Activated CD4-positive, alpha-beta T cell treated with anti-CD3 and anti-CD28 coated beads, Interleukin-2, amount 10 ng/mL, durations not matched to agents 24 days and 14 days (primary cell): ENCODE results near the gene ZC3H10. TPM values are rescaled to one million over a fixed set of nuclear protein-coding genes. Genes with fewer than 3 reads are reported as not detected.
A peak's percentile ranks its signal among the peaks of the same experiment; 100 is the strongest.

Source experiments
- DNase-seq: peaks from one replicate; pipeline ENCODE4 v3.0.0; 2022
- H3K27ac Mint-ChIP-seq: one replicate; pipeline ENCODE4 v1.8.0; 2022; ENCODE audit warnings: mild to moderate bottlenecking, mixed read lengths
- H3K27me3 Mint-ChIP-seq: one replicate; pipeline ENCODE4 v1.8.0; 2022; ENCODE audit warnings: mixed read lengths
- H3K36me3 Mint-ChIP-seq: one replicate; pipeline ENCODE4 v1.8.0; 2022; ENCODE audit warnings: low read depth, mild to moderate bottlenecking, mixed read lengths
- H3K4me1 Mint-ChIP-seq: one replicate; pipeline ENCODE4 v1.8.0; 2021; ENCODE audit warnings: mixed read lengths
- H3K4me3 Mint-ChIP-seq: one replicate; pipeline ENCODE4 v1.8.0; 2022; ENCODE audit warnings: mild to moderate bottlenecking, moderate library complexity, mixed read lengths
- H3K9me3 Mint-ChIP-seq: one replicate; pipeline ENCODE4 v1.8.0; 2021; ENCODE audit warnings: mixed read lengths
- intact Hi-C: fragments of 100-400 bp; cut with micrococcal nuclease; formaldehyde crosslinking; loops from one replicate; pipeline ENCODE4 v1.15.1; 2023
- total RNA-seq: library from RNA; stranded (reverse); gene quantifications from 2 replicates; pipeline ENCODE4 v1.2.3, GENCODE V29; 2022

Gene ZC3H10
- total RNA-seq, 1 donor from 2014 or later, result 11.2 TPM

DNA sequence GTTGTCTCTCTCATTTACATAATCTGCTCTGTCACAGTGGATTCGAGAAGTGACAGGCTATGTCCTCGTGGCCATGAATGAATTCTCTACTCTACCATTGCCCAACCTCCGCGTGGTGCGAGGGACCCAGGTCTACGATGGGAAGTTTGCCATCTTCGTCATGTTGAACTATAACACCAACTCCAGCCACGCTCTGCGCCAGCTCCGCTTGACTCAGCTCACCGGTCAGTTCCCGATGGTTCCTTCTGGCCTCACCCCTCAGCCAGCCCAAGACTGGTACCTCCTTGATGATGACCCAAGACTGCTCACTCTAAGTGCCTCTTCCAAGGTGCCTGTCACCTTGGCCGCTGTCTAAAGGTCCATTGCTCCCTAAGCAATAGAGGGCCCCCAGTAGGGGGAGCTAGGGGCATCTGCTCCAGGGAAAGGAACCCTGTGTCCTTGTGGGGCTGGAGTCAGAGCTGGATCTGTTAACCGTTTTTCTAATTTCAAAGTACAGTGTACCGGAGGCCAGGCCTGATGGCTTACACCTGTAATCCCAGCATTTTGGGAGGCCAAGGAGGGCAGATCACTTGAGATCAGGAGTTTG lies 33.0 kb upstream of the ZC3H10 start:
- no peak overlapping the region for H3K4me3 Mint-ChIP-seq

DNA sequence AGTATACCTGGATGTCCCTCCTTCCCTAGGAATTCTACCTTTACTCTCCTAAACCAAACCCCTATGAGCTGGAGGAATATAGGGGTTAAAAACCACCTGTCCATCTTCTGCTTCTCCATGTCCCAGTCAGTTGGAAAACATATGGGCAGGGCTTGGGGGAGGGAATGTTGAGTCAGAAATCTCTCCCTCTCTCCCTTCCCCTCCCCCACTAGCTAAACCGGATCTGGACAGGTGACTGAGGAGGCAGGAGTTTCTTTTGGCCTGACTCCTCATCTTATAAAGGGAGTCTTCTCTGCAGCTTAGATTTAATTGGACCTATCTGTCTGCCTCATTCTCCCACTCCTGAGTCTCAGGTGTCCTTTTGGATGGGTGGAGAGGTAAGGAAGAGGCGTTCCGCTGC lies 32.0 kb upstream of the ZC3H10 start:
- intact Hi-C loops, result no loop called here
- Mint-ChIP-seq H3K36me3 (no peaks in the 10 kb centered on the region), H3K4me1 (peaks cover 7% of the 10 kb centered on the region), H3K27me3 (peaks cover 20% of the 10 kb centered on the region), H3K27ac (peak overlapping the region; percentile 19), H3K9me3 (no peaks in the 10 kb centered on the region), H3K4me3 (no peak overlapping the region)
- DNase-seq, result no peak

More for the DNA sequence above, 33.0 kb upstream of the ZC3H10 start:
- DNase-seq, result peak; percentile 82
- intact Hi-C loops, result loop anchor here (5.0 kb wide), 1 partner anchor 38 kb away; no protein-coding TSS in a partner anchor
- Mint-ChIP-seq H3K27ac (no peak overlapping the region), H3K27me3 (peaks cover 24% of the 10 kb centered on the region), H3K4me1 (peaks cover 9% of the 10 kb centered on the region), H3K36me3 (no peaks in the 10 kb centered on the region), H3K9me3 (no peaks in the 10 kb centered on the region)

DNA sequence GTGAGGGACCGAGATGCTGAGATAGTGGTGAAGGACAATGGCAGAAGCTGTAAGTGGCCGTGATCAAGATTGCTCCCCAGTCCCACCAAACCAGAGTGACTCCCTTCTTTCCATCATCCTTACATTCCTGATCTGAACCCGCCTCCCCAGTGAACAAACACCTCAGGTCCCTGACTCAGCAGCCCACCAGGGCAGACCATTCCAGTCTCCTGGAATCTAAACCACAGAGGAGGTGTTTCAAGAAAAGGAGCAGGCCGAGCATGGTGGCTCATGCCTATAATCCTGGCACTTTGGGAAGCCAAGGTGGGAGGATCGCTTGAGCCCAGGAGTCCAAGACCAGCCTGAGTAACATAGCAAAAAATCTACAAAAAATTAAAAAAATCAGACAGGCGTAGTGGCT lies 31.5 kb upstream of the ZC3H10 start:
- H3K4me1 Mint-ChIP-seq, result peaks cover 7% of the 10 kb centered on the region
- intact Hi-C loops, result no loop called here

DNA sequence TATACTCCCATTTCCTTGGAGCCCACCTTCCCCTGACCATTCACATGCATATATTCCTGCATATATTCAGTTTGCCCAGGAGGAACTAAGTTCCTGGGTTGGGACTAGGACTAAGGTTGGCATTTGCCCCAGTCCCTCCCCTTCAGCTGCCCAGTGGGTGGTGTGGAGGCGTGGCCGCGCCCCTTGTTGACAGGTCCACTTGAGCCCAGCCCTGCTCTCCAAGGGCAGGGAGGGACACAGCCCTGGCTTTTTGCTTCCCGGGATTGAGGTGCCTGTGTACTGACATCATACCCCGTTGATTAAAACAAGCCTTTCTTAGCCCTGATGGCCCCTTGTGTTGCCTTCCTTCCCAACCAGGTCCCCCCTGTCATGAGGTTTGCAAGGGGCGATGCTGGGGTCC lies 30.8 kb upstream of the ZC3H10 start:
- H3K4me3 Mint-ChIP-seq, result no peak overlapping the region
- intact Hi-C loops, result no loop called here
- peaks cover 15% of the 10 kb centered on the region for H3K27me3 Mint-ChIP-seq
- no peak overlapping the region for H3K27ac Mint-ChIP-seq
- H3K9me3 Mint-ChIP-seq, result no peaks in the 10 kb centered on the region
- peaks cover 7% of the 10 kb centered on the region for H3K4me1 Mint-ChIP-seq
- no peak for DNase-seq
- H3K36me3 Mint-ChIP-seq, result no peaks in the 10 kb centered on the region

More for the DNA sequence above, 31.5 kb upstream of the ZC3H10 start:
- no peak overlapping the region for H3K4me3 Mint-ChIP-seq
- H3K27ac Mint-ChIP-seq, result peak overlapping the region; percentile 19
- no peak for DNase-seq
- H3K36me3 Mint-ChIP-seq, result no peaks in the 10 kb centered on the region
- peaks cover 18% of the 10 kb centered on the region for H3K27me3 Mint-ChIP-seq
- H3K9me3 Mint-ChIP-seq, result no peaks in the 10 kb centered on the region

DNA sequence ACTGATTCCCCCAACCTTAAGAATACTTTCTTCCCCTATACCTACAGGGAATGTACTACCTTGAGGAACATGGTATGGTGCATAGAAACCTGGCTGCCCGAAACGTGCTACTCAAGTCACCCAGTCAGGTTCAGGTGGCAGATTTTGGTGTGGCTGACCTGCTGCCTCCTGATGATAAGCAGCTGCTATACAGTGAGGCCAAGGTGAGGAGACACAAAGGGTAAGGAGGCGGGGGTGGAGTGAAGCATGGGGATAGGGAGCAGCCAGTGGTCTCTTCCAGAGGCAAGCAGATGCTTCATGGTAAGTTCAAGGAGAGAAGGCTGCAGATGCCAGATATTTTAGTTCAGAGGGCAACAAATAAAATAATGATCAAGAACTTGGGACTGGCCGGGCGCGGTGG lies 20.3 kb upstream of the ZC3H10 start:
- Mint-ChIP-seq H3K27ac (no peak overlapping the region), H3K27me3 (peaks cover 27% of the 10 kb centered on the region), H3K36me3 (no peaks in the 10 kb centered on the region), H3K4me1 (peaks cover 14% of the 10 kb centered on the region), H3K4me3 (no peak overlapping the region), H3K9me3 (no peaks in the 10 kb centered on the region)
- intact Hi-C loops, result no loop called here
- DNase-seq, result no peak

DNA sequence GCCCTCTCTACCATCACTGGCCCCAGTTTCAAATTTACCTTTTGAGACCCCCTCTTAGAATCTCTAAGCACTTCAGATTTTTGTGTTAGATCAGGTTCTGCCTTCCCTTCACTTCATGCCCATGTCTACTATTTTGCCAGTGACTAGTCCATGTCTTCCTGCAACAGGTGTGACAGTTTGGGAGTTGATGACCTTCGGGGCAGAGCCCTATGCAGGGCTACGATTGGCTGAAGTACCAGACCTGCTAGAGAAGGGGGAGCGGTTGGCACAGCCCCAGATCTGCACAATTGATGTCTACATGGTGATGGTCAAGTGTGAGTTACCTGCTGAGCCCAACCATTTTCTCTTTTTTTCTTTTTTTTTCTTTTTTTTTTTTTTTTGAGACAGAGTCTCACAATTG lies 19.5 kb upstream of the ZC3H10 start:
- no peak overlapping the region for H3K27ac Mint-ChIP-seq
- H3K9me3 Mint-ChIP-seq, result no peaks in the 10 kb centered on the region
- peaks cover 21% of the 10 kb centered on the region for H3K4me1 Mint-ChIP-seq
- H3K4me3 Mint-ChIP-seq, result no peak overlapping the region
- peaks cover 22% of the 10 kb centered on the region for H3K27me3 Mint-ChIP-seq
- DNase-seq, result no peak
- intact Hi-C loops, result no loop called here
- H3K36me3 Mint-ChIP-seq, result no peaks in the 10 kb centered on the region

DNA sequence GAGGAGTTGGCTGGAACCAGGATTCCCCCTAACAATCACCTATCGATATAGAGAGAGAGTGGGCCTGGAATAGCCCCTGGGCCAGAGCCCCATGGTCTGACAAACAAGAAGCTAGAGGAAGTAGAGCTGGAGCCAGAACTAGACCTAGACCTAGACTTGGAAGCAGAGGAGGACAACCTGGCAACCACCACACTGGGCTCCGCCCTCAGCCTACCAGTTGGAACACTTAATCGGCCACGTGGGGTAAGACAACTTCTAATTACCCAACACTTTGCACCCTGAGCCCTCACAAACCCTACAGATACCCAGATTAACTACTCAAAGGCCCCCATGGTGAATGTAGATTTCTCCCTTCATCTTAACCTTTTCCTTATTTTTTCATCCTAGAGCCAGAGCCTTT lies 18.3 kb upstream of the ZC3H10 start:
- no peak for DNase-seq
- peaks cover 9% of the 10 kb centered on the region for H3K36me3 Mint-ChIP-seq
- no peak overlapping the region for H3K4me3 Mint-ChIP-seq
- no peaks in the 10 kb centered on the region for H3K9me3 Mint-ChIP-seq
- intact Hi-C loops, result loop anchor here (5.0 kb wide), 2 partner anchors 348 to 357 kb away; partner anchors contain the start of genes GDF11 and TIMELESS
- peaks cover 26% of the 10 kb centered on the region for H3K4me1 Mint-ChIP-seq
- peaks cover 20% of the 10 kb centered on the region for H3K27me3 Mint-ChIP-seq
- no peak overlapping the region for H3K27ac Mint-ChIP-seq

DNA sequence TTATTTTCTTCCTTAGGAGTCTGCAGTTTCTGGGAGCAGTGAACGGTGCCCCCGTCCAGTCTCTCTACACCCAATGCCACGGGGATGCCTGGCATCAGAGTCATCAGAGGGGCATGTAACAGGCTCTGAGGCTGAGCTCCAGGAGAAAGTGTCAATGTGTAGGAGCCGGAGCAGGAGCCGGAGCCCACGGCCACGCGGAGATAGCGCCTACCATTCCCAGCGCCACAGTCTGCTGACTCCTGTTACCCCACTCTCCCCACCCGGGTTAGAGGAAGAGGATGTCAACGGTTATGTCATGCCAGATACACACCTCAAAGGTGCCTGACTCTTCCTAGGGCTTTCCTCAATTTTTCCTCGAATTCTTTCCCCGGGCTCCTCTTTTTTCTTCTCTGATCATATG lies 17.0 kb upstream of the ZC3H10 start:
- no peak for DNase-seq
- Mint-ChIP-seq H3K9me3 (no peaks in the 10 kb centered on the region), H3K4me1 (peaks cover 27% of the 10 kb centered on the region), H3K27ac (no peak overlapping the region), H3K27me3 (peaks cover 13% of the 10 kb centered on the region), H3K4me3 (no peak overlapping the region), H3K36me3 (peaks cover 18% of the 10 kb centered on the region)
- intact Hi-C loops, result loop anchor here (5.0 kb wide), 2 partner anchors 346 to 359 kb away; partner anchors contain the start of genes GDF11 and TIMELESS

DNA sequence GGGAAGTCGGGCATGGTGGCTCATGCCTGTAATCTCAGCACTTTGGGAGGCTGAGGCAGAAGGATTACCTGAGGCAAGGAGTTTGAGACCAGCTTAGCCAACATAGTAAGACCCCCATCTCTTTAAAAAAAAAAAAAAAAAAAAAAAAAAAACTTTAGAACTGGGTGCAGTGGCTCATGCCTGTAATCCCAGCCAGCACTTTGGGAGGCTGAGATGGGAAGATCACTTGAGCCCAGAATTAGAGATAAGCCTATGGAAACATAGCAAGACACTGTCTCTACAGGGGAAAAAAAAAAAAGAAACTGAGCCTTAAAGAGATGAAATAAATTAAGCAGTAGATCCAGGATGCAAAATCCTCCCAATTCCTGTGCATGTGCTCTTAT lies 15.4 kb upstream of the ZC3H10 start:
- peaks cover 30% of the 10 kb centered on the region for H3K36me3 Mint-ChIP-seq
- no peaks in the 10 kb centered on the region for H3K9me3 Mint-ChIP-seq
- H3K27ac Mint-ChIP-seq, result peak overlapping the region; percentile 98
- DNase-seq, result no peak
- H3K4me3 Mint-ChIP-seq, result peak overlapping the region; percentile 98
- intact Hi-C loops, result loop anchor here (5.0 kb wide), 2 partner anchors 345 to 360 kb away; partner anchors contain the start of genes GDF11 and TIMELESS
- peaks cover 38% of the 10 kb centered on the region for H3K4me1 Mint-ChIP-seq
- H3K27me3 Mint-ChIP-seq, result peaks cover 4% of the 10 kb centered on the region

DNA sequence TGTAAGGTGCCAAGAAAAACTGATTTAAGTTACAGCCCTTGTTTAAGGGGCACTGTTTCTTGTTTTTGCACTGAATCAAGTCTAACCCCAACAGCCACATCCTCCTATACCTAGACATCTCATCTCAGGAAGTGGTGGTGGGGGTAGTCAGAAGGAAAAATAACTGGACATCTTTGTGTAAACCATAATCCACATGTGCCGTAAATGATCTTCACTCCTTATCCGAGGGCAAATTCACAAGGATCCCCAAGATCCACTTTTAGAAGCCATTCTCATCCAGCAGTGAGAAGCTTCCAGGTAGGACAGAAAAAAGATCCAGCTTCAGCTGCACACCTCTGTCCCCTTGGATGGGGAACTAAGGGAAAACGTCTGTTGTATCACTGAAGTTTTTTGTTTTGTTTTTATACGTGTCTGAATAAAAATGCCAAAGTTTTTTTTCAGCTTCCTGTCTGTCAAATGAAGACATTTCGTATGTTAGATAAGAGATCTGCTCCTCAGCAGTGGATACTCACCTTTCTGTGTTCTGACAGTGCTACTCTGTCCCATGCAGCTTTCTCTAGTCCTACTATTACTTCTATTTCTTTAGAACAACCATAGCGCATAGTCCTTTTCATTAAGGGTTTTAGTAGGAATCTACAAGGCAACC lies 14.9 kb upstream of the ZC3H10 start:
- peak; percentile 76 for DNase-seq
- H3K4me3 Mint-ChIP-seq, result peak overlapping the region; percentile 98
- peak overlapping the region; percentile 98 for H3K27ac Mint-ChIP-seq
- H3K27me3 Mint-ChIP-seq, result peaks cover 2% of the 10 kb centered on the region
- peaks cover 38% of the 10 kb centered on the region for H3K4me1 Mint-ChIP-seq
- no peaks in the 10 kb centered on the region for H3K9me3 Mint-ChIP-seq
- peaks cover 35% of the 10 kb centered on the region for H3K36me3 Mint-ChIP-seq
- intact Hi-C loops, result loop anchor here (5.0 kb wide), 2 partner anchors 344 to 361 kb away; partner anchors contain the start of genes GDF11 and TIMELESS

DNA sequence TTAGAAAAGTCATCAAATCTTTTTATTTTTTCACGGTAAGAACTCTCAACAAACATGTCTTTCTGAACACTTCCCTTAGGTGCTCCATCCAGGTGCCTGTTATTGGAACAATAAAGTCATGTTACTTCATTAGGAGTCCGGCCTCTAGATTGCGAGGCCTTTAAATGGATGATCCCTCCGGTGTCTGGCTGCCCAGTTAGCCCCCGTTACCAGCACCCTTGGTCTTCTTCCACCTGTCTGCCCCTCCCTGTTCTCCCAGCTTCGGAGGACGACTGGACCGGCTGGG lies 14.3 kb upstream of the ZC3H10 start:
- H3K27me3 Mint-ChIP-seq, result no peaks in the 10 kb centered on the region
- H3K4me3 Mint-ChIP-seq, result peak overlapping the region; percentile 98
- peaks cover 38% of the 10 kb centered on the region for H3K4me1 Mint-ChIP-seq
- intact Hi-C loops, result loop anchor here (1.0 to 5.0 kb wide), 11 partner anchors 13 to 387 kb away; partner anchors contain the start of genes BLOC1S1, GDF11, MYL6B and PYM1
- H3K27ac Mint-ChIP-seq, result peak overlapping the region; percentile 98
- H3K9me3 Mint-ChIP-seq, result no peaks in the 10 kb centered on the region
- peaks cover 40% of the 10 kb centered on the region for H3K36me3 Mint-ChIP-seq
- no peak for DNase-seq

DNA sequence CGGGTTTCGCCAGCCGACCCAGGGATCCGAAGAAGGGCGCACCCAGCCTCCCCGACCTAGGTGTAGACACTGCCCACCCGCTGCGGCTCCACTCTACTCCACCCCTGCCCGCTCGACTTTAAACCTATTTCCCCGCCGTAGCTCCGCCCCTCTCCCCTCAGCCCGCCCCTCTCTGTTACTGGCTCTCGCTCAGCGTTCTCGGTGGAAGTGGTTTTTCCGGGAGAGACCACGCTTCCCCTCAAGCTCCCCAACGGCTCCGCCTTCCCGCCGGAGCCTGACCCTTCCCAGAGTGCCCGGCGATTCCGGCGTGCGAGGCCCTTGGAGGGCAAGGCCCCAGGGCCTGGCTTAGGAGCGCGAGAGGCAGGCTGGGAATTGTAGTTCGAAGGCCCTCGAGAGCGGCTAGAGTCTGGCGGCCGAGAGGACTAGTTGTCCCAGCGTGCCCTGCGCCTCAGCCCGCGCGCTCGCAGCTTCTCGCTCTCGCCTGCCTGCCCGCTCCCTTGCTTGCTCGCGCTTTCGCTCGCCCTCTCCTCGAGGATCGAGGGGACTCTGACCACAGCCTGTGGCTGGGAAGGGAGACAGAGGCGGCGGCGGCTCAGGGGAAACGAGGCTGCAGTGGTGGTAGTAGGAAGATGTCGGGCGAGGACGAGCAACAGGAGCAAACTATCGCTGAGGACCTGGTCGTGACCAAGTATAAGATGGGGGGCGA lies 13.8 kb upstream of the ZC3H10 start, which contains the start of gene PA2G4:
Gene PA2G4, plus strand, starts transcription at position 451 of the 706 bp plus-strand sequence. Its CDS starts 179 bp downstream, at position 630.
- H3K9me3 Mint-ChIP-seq, result no peaks in the 10 kb centered on the region
- H3K4me1 Mint-ChIP-seq, result peaks cover 38% of the 10 kb centered on the region
- peaks cover 45% of the 10 kb centered on the region for H3K36me3 Mint-ChIP-seq
- no peaks in the 10 kb centered on the region for H3K27me3 Mint-ChIP-seq
- intact Hi-C loops, result loop anchor here (1.0 to 5.0 kb wide), 11 partner anchors 12 to 388 kb away; partner anchors contain the start of genes BLOC1S1, GDF11, MYL6B and PYM1
- H3K27ac Mint-ChIP-seq, result peak within 1 kb of the TSS; percentile 98
- H3K4me3 Mint-ChIP-seq, result peak within 1 kb of the TSS; percentile 98
- peak; percentile 100 for DNase-seq

DNA sequence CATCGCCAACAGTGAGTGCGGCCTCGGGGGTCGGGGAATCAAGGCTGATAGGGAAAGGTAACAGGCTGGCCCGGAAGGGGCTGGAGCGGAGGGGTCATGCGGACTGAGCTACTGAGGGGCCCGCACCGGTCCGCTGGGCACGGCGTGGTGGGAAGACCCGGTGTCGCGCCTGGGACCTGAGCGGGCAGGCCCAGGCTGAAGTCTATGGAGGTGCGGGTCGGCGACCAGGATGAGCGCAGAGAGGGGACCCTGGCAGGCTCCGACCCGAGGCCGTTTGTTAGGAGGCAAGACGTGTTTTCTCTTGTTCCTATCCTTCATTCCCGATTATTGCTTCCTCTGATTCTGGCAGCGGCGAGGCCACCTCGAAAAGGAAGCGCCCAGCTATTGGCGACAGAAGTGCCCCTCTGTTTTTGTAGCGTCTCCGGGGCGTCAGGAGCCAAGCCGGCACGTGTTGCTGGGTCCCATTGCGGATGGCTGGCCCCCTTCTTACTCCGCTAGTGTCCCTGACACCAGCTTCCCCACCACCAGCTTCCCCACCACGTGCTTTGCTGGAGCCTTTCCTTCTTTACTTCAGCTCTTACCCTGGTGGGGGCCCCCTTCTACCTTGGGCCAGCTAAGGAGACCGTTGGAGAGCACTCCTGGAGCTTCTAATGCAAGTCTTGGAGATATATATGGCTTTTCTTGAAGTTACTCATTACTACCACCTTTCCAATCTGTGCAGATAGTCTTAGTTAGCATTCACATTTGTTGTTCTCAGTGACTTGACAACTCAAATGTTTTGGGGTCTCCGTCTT lies 13.1 kb upstream of the ZC3H10 start:
- H3K27me3 Mint-ChIP-seq, result no peaks in the 10 kb centered on the region
- H3K9me3 Mint-ChIP-seq, result no peaks in the 10 kb centered on the region
- peak; percentile 75 for DNase-seq
- intact Hi-C loops, result loop anchor here (1.0 to 5.0 kb wide), 11 partner anchors 11 to 389 kb away; partner anchors contain the start of genes BLOC1S1, GDF11, MYL6B and PYM1
- peaks cover 51% of the 10 kb centered on the region for H3K36me3 Mint-ChIP-seq
- H3K27ac Mint-ChIP-seq, result peak overlapping the region; percentile 98
- peaks cover 38% of the 10 kb centered on the region for H3K4me1 Mint-ChIP-seq
- H3K4me3 Mint-ChIP-seq, result peak overlapping the region; percentile 98
